HL-60 (cell line): ENCODE data around the gene PAQR4.

Experiments
- DNase-seq, 2 experiments: peaks; one replicate each; pipeline ENCODE4 v3.0.0-alpha.2; 2010 to 2020; ENCODE audit warnings: low read depth in 1 of 2, low spot score in 1 of 2
- H3K27ac ChIP-seq: fragments of 250-450 bp; sonication (Bioruptor Pico); replicated peaks from 2 replicates; pipeline ENCODE4 v1.5.1; 2020; ENCODE audit warnings: mild to moderate bottlenecking, moderate library complexity
- H3K27me3 ChIP-seq: fragments of 250-450 bp; sonication (Bioruptor Pico); 2 replicates; pipeline ENCODE4 v1.5.1; 2021; ENCODE audit warnings: mild to moderate bottlenecking, moderate library complexity; ENCODE audit not compliant: insufficient read depth, poor library complexity, severe bottlenecking
- H3K4me3 ChIP-seq: replicated peaks from 2 replicates; pipeline ENCODE4 v1.5.1; 2011; ENCODE audit warnings: mild to moderate bottlenecking, control low read depth, low read length; ENCODE audit not compliant: insufficient read depth
- CTCF ChIP-seq: IDR thresholded peaks from one replicate; pipeline ENCODE4 v1.5.1; 2011; ENCODE audit warnings: low read length, control low read depth, inconsistent platforms; ENCODE audit not compliant: insufficient read depth
- GABPA ChIP-seq: IDR thresholded peaks from 2 replicates; pipeline ENCODE4 v1.6.1; 2012; ENCODE audit warnings: low read depth
- POLR2AphosphoS5 ChIP-seq: IDR thresholded peaks from 2 replicates; pipeline ENCODE4 v1.6.1; 2012; ENCODE audit warnings: low read depth
- REST ChIP-seq: IDR thresholded peaks from 2 replicates; pipeline ENCODE4 v1.6.1; 2012; ENCODE audit warnings: low read depth; ENCODE audit not compliant: insufficient replicate concordance
- SPI1 ChIP-seq: IDR thresholded peaks from 2 replicates; pipeline ENCODE4 v1.6.1; 2012; ENCODE audit warnings: low read depth, mild to moderate bottlenecking, borderline replicate concordance

The PAQR4 gene

GRCh38 chr16:2986623-2987188 is 17.6 kb downstream of the PAQR4 start:
- H3K27me3 ChIP-seq: peaks cover 2% of the 10 kb centered on the region
- DNase-seq: no peak
- no peak for TF ChIP-seq CTCF
- no peak for TF ChIP-seq GABPA
- no peak for TF ChIP-seq REST
- TF ChIP-seq SPI1: no peak
- no peak for TF ChIP-seq POLR2AphosphoS5

DNA sequence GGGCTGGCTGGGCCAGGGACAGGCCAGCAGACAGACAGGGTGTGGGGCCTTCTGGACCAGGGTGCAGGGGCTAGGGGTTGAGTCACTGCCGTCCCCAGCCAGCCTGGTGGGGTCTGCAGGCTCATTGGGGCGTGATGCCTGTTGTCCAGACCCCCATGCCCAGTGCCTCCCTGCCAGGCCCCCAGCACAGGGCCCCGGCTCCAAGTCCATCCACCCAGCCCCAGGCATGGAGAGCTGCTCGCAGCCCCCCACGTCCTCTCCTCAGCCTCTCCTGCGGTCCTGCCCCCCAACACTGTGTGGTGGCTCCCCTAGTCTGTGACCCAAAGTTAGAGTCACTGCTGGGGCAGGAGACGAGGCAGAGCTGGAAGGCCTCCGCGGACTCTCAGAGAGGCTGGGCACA is 18.1 kb downstream of the PAQR4 start:
- Histone ChIP-seq H3K4me3 (no peak overlapping the region), H3K27me3 (peaks cover 2% of the 10 kb centered on the region), H3K27ac (no peak overlapping the region)
- no peak for DNase-seq
- TF ChIP-seq POLR2AphosphoS5 (no peak), SPI1 (no peak), GABPA (no peak)

More at GRCh38 chr16:2986623-2987188, 17.6 kb downstream of the PAQR4 start:
- Histone ChIP-seq H3K27ac (no peak overlapping the region), H3K4me3 (no peak overlapping the region)

- peaks cover 2% of the 10 kb centered on the region for H3K27me3 ChIP-seq
- no peak overlapping the region for H3K27ac ChIP-seq
- no peak for TF ChIP-seq POLR2AphosphoS5
- TF ChIP-seq SPI1: no peak
- TF ChIP-seq CTCF: no peak
- TF ChIP-seq GABPA: no peak
- no peak for TF ChIP-seq REST
- no peak for DNase-seq
- no peak overlapping the region for H3K4me3 ChIP-seq
Observed at GRCh38 chr16:2987833-2988232, 18.7 kb downstream of the PAQR4 start.

DNA sequence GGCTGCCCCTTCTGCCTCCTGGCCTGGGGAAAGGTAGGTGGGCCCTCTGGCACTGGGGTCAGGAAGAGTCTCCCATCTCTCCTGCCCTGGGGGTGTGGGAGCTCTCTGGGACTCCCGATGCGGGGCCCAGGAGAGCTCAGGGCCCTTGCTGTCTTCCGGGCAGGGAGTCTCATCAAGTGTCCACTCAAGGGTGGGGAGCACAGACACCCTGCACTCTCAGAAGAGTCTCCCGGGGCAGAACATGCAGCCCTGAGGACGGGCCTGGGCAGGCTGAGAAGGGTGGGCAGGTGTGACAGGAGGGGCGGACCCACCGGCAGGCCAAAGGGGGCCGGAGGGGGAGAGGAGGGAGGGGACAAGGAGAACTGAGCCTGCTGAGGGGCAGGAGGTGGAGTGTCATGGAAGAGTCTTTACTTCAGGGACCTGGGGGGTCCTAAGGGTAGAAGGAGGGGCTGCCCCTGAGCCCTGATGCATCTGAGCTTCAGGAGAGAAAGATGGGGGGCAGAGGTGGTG is 19.5 kb downstream of the PAQR4 start:
- H3K4me3 ChIP-seq: no peak overlapping the region
- DNase-seq: no peak
- peaks cover 2% of the 10 kb centered on the region for H3K27me3 ChIP-seq
- no peak for TF ChIP-seq CTCF
- no peak for TF ChIP-seq POLR2AphosphoS5
- TF ChIP-seq GABPA: no peak
- no peak for TF ChIP-seq SPI1
- TF ChIP-seq REST: no peak
- H3K27ac ChIP-seq: no peak overlapping the region
